ENCODE data around the gene UBE2L3.

DNA sequence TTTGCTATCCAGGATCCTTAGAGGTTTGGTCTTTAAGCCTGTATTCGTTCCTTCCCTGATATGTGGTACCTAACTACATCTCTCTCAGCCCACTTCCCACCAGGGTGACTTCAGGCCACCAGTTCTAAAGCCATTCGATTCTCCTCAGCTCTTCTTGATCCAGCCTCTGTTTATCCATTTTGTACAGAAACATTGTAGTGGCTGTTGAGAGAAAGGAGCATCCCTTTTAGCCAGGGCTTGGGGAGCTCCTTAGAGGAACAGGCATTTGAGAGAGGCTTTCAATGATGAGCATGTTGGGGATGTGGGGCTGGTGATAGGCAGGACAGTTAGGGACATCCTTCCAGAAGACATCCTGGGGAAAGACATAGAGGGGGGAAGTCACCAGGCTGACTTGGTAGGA lies 17.9 kb downstream of the UBE2L3 start:
- TF ChIP-seq POLR2A (IDR thresholded peaks at IDR 0.05; ENCODE audit: low read length) (no peak), GATA1 (IDR thresholded peaks at IDR 0.05; ENCODE audit: low read depth, low read length) (no peak)
